GM21717 (cell line): ENCODE measurements around the gene ELOVL5.
"Not testable (repeated sequence)": the region's sequence is repeated elsewhere in the genome, so short reads cannot be mapped to it uniquely, and the experiment has no call there.

Source experiments
- ATAC-seq: cut with Tn5 transposase; IDR thresholded peaks from one replicate; pipeline ENCODE4 v1.9.1; 2021; ENCODE audit warnings: mild to moderate bottlenecking, moderate library complexity; ENCODE audit not compliant: unreplicated experiment

The ELOVL5 gene

DNA sequence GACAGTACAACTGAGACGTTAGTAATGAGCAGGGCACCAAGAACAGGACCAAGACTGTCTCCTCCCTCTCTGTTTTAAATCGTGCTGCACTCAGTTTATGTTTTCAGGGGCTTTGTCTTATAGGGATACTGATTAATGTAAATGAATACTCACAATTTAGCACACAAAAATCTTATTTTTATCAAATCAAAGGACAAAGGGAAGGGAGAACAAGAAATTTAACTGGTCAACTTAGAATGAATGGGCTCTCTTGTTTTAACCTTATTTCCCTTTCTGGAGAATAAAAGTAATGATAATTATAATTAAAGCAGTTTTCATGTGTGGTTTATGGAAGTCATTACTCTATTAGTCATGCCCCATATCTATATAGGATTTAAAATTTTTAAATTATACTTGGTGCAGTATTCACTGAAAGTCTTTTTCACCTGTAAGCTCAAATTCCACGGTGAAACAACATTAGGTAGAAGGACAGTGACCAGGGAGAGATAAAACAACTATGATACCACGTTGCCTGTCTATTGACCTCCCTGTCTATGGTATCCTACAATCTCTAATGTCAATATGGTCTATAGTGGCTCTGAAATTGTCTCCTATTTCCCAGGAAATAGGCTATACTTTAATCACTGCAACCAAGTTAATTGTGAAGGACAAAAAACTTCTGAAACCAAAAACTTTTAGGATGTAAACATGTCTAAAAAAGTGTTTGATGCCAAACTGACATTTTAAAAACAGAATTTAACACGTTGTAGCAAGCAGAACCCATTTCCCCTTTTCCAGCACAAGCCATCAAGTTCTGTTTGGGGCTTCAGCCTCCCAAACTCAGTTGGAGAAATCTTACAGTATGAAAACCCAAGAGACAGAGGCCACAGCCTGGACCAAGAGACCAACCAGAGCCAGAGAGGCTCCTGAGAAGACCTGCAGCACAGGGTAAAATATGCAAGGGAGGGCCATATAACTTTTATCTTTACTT, 15.0 kb downstream of the ELOVL5 start:
- ATAC-seq, result no peak

DNA sequence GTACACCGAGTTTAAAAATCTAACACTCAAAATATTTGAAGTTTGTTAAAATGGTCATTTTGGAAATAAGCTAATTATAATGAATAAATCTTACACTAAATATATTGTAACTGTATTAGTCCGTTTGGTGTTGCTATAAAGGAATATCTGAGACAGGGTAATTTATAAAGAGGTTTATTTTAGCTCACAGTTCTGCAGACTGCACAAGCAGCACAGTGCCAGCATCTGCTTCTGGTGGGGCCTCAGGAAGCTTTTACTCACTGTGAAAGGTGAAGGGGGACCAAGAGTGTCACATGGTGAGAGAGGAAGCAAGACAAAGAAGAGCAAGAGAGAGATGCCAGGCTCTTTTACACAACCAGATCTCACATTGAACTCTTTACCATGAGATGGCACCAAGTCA, 17.1 kb downstream of the ELOVL5 start:
- no peak for ATAC-seq

DNA sequence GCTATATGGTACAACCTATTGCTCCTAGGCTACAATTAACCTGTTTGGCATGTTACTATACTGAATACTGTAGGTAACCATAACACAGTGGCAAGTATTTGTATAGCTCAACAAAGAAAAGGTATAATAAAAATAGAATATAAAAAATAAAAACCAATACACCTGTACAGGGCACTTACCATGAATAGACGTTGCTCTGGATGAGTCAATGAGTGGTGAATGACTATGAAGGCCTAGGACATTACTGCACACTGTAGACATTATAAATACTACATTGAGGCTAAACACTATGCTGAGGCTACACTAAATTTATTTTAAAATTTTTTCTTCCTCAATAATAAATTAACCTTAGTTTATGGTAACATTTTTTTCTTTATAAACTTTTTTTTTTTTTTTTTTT, 18.6 kb downstream of the ELOVL5 start:
- ATAC-seq, result no peak

DNA sequence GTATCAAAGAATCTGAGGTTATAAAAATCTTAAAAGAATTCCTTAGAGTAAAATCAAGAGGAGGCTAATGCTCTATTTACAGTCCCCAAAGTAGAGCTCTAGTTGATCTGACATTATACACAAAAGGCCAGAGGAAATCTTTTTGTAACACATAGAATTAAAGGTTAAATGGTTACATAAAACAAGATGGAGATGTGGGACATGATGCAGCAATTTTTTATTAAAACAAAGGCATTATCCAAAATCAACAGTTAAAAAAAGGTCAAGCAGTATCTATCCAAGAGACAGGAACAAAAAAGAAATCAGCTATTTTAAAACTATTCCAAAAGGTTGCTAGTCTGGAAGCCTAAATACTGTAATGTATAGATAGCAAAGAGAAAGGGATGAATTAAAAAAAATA, 20.4 kb downstream of the ELOVL5 start:
- no peak for ATAC-seq

DNA sequence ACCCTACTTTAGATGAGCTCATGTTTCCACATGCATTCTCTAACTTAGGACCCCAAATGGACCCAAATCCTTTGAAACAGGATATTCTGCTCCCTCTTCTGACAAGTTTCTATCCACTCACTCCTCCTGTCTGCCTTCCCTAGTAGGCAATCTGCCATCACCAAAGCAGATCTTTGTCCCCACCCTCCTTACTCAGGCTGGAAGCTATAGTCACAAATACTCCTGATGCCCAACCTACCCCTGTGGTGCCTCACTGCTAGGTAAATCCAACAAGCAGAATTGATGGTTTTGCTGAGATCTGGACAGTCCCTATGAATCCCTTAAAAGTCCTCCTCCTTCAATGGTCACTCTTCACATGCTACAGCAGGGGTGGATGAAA, 21.7 kb downstream of the ELOVL5 start:
- no peak for ATAC-seq

DNA sequence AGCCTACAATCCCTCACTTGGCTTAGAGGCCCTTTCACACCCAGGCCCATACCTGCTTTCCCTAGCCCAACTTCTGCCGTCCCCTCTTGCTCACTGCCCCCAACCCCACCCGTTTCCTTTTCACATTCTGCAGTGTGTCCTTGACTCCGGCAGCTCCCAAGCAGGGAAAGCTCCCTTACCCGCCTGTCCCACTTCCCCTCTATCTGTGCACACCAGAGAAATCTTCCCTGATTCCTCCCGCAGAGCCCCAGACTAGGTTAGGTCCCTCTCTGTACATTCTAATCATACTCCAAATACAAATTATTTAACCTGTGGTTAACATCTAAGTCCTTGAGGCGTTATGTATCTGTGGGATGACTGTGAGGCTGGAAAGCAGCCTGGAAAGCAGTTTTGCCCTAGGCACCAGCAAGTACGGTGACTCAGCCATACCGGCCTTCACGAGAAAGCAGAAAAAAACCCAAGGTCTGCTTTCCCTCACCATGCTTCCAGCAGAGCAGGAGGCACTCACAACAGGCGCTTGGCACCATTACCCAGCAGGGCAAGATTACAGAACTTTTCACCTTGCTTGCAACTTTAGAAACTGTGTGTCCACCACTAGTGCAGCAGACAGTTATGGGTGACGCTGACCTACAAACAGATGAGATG, 22.3 kb downstream of the ELOVL5 start:
- no peak for ATAC-seq

DNA sequence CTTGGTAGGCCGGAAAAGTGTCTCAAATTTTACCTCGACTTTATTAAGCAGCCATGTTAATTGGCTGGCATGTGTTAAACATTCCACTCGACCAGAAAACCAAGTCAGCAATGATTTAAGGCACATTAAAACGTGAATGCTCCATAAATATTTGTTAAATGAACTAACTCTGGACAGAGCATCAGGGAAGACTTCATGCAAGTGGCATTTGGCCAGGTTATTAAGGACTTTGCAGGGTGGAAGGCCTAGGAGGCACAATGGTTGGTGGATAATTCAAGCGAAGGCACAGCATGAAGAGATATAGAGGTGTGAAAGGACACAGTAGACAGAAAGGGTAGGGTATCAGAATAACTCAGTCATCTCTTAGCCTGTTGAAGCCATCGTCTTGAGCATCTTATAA, 23.0 kb downstream of the ELOVL5 start:
- no peak for ATAC-seq

DNA sequence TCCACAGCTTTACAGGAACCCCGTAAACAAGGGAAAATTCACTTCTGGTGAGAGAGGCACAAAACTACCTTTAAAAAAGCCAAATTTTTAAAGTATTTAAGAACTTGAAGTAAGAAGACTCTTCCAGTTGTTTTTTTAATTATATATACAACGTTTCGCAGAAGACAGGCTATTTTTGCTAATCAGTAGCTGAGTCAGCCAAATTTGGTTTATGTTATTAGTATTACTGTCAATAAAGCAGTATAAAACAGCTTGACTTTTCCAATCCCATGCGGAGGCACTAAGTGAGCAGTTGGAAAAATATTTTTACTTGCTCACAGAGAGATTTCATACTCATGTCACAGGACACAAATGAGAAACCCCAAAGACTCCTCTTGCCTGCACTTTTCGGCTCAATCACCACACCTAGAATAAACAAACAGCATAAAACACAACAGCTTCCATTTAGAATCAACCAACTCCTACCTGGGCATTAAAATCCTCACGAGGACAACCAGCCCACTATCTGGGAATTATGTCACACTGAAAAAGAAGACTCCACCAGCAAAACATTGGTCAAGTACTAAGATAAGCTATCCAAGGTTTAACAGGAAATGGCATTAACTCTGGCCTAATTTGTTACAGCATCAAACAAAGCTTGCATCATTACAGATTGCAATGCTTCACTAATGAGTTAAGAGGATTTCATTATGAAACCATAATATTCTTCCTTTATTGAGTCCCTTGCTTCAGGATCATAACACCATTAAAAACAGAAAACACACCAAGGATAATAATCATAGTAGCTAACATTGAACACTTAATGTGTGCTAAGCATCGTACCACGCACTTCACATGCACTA, 26.3 kb downstream of the ELOVL5 start:
- ATAC-seq, result no peak

DNA sequence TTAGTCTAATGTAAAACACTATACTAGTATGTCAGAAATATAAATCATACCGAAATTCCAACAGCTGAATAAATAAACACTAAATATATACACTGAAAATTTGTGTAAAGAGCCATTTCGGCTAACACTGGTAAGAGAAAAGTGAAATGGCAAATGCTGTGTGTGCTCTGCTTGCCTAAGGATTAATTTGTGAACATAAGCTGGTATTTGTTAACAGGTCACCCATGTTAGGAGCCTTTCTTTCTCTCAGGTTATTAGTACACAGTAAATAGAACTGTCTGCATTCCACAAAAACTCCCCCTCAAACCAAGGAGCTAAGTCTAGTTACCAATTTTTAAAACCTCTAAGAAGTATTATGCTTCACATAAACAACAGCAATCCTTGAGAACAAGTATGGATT, 27.0 kb downstream of the ELOVL5 start:
- no peak for ATAC-seq

DNA sequence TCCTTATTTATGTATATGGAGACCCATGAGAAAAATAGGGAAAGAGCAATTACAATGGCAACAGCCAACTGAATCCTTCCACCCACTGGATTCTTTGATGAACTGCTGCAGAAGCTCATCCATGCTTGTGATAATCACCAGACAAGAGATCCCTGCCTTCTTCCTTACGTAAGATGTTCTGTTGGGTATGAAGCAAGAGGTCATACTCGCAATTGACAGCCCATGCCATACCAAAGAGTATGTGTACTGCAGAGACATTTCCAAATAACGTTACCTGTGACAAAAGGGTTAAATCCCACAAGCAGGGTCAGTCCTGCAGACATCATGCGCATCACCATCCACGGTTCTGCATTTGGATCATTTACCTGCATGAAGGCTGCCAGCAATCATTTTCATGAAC, 27.8 kb downstream of the ELOVL5 start:
- ATAC-seq, result no peak

DNA sequence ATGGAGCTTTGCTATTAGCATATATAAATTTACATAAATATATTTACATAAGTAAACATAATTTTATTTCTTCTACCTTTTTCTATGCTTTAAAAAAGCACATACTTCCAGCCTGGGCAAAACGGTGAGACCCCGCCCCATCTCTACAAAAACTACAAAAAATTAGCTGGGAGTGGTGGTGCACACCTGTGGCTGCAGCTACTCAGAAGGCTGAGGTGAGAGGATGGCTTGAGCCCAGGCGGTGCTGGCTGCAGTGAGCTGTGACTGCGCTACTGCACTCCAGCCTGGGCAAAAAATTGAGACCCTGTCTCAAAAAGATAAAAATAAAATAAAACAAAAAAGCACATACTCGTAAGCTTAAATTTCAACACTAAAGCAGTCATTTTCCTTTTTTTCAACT, 30.3 kb downstream of the ELOVL5 start:
- ATAC-seq, result no peak

DNA sequence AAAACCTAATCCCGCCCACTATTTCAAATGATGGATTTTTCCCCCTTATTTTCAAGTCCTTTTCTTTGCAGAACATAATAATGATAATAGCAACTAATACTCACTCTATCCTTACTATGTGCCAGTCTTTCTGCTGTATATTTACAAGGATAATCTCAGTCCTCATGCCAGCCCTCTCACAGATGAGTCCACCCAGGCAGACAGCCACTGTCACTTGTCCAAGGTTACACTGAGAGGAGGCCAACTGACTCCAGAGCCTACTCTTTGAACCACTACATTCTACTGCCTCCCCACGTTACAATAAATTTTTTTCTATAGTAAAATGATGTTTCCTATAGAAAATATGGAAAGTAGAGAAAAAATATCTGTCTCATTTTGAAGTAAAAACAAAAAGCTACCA, 30.9 kb downstream of the ELOVL5 start:
- ATAC-seq, result no peak

DNA sequence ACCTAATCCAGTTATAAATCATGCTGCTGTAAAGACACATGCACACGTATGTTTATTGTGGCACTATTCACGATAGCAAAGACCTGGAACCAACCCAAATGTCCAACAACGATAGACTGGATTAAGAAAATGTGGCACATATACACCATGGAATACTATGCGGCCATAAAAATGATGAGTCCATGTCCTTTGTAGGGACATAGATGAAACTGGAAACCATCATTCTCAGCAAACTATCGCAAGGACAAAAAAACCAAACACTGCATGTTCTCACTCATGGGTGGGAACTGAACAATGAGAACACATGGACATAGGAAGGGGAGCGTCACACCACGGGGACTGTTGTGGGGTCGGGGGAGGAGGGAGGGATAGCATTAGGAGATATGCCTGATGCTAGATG, 31.5 kb downstream of the ELOVL5 start:
- not testable (repeated sequence) for ATAC-seq

DNA sequence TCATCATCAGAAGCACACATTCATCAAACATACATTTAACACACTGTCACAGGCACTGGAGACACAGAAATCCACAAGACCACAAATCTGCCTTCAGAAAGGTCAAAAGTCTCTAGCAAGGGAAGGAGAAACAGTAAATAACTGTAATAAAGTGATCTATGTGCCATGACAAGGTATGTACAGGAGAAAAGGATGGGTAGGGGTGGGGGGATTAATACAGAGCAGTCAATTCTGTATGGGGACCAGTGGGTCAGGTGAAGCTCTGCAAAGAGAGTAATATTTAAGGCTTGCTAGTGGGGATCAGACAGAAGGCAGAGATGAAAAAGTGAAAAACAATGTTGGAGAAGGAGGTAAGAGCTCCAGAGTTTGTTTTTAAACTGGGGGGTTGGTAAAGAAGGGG, 32.6 kb downstream of the ELOVL5 start:
- no peak for ATAC-seq

DNA sequence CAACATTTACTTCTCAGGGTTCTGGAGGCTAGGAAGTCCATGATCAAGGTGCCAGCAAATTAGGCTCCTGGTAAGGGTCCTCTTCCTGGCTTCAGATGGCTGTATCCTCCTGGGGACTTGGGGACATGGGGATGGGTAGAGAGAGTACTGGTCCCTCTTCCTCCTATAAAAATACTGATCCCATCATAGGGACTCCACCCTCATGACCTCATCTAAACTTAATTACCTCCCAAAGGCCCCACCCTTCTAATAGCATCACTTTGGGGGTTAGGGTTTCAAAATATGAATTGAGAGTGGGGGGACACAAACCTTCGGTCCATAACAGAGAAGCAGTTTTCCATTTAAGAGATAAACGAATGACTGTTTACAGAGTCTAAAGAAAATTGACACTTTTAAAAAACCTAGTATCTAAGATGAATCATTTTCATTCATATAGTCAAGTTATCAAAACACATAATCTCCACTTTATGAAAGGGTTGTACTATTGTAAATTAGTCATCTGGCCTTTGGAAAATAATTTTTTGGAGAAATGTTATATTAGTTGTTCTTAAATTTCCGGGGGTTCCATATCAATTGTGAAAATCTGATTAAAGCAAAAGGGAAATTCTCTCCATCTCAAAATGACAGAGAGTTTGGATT, 33.5 kb downstream of the ELOVL5 start:
- ATAC-seq, result no peak

DNA sequence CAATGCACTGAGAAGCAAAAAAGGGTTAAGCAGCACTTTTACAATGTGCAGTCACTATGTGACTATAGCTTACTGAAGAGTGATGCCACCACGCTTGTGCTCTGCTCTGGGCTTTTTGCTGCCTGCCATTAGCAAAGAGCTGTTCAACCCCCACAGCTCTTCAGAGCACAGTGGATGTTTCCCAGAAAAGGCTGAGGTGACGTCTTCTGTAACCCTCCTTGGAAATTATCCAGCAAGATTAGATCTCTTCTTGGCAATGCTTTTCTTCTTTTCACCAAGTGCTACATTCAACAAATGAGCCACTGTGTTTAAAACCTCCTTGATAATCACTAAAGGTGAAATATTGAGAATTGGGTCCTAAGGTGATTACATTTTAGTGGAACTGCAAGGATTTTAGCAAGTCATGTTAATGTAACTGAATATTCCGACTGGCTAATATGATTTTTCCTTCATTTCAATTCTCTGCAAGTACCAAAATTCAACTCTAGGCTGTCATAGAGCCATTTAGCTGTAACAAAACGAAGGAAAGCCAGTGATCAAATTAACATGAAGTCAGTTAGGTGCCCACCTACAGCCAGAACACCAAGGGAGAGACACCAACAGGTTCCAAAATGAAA, 34.9 kb downstream of the ELOVL5 start:
- no peak for ATAC-seq

DNA sequence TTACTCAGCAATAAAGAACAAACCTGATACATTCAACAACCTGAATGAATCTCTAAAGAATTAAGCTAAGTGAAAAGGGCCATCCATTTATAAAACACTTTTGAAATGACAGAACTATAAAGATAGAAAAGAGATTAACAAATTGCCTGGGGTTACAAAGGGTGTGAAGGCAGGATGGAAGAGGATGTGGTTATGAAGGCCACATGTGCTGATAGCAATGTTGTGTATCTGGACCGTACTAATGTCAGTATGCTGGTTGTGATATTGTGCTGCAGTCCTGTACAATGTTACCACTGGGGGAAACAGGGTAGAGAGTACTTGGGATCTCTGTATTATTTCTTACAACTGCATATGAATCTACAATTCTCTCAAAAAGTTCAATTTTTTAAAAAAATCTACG, 36.4 kb downstream of the ELOVL5 start:
- ATAC-seq, result no peak

DNA sequence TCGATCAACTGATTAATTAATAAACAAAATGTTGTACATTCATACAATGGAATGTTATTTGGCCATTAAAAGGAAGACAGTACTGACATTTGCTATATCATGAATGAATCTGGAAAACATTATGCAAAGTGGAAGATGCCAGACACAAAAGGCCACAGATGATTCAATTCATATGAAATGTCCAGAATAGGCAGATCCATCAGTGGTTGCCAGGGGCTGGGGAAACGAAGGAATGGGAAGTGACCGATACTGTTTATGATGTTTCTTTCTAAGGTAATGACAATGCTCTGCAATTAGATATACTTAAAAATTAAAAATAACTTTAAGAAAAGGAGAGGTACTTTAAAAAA, 37.2 kb downstream of the ELOVL5 start:
- no peak for ATAC-seq

DNA sequence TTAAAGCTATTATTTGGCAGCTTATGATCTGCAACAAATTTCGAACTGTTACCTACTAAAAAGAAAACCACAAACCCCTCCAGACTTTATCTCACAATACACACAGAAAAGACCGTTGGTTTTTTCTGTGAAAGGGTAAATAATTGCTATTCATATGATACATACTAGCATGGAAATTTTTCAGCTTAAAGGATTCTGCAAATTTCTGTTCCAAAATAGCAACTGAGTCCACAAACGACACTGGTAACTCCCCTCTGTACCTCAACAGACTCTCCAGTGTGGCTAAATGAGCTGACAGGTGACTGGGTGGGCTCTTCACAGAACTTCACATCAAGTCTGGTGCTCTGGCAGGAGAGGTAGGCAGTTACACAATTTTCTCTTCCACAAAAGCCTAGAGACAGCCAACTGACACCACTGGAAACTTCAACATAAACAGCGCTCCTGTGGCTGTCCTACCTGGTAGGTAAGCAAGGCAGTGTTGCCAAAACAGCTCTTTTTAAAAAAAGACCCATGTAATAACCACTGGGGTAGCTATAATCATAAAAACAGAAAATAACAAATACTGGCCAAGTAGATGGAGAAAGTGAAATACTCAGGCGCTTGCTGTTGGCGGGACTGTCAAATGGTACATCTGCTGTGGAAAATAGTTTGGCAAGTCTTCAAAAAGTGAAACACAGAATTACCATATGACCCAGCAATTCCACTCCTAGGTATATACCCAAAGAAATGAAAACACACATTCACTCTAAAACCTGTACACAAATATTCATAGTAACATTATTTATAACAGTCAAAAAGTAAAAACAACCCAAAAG, 37.8 kb downstream of the ELOVL5 start:
- no peak for ATAC-seq

DNA sequence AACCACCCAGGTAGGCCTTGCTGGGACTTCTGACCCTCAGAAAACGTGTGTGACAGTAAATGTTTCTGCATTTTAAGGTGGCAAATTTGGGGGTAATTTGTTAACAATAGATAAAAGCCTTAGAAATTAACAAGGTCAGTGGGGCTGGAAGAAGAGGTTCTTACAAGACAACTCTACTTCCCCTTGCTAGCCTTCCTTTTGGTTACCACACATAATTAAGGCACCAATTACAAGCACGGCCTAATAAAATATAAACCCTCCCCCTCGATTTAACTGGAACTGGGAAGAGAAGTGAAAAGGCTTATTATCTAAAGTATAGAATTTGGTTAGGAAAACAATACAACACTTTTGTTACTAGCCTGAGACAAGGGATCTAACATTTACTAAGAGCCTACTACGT, 38.8 kb downstream of the ELOVL5 start:
- no peak for ATAC-seq
